Activated CD8-positive, alpha-beta memory T cell treated with anti-CD3 and anti-CD28 coated beads, Interleukin-2, amount 10 ng/mL, durations not matched to agents 7 days and 5 days (primary cell): ENCODE results near the gene RAB1A. TPM values are rescaled to one million over a fixed set of nuclear protein-coding genes. Genes with fewer than 3 reads are reported as not detected.
A peak's percentile ranks its signal among the peaks of the same experiment; 100 is the strongest.
"Not testable (repeated sequence)": the region's sequence is repeated elsewhere in the genome, so short reads cannot be mapped to it uniquely, and the experiment has no call there.

ENCODE experiments used
- ATAC-seq: fragments of 150-1000 bp; cut with Tn5 transposase; one replicate; pipeline ENCODE4 v1.10.0; 2021; ENCODE audit warnings: moderate library complexity
- CTCF ChIA-PET: fragments of 350-600 bp; sonication (Branson Sonifier 250); formaldehyde crosslinking; loops from one replicate; lab custom pipeline; 2021; ENCODE audit warnings: antibody characterized with exemption; lab: Charles Lee
- DNase-seq: peaks from one replicate; pipeline ENCODE4 v3.0.0-alpha.2; 2020
- H3K27ac Mint-ChIP-seq: one replicate; pipeline ENCODE4 v1.8.0; 2021; ENCODE audit warnings: mild to moderate bottlenecking, mixed read lengths
- H3K27me3 Mint-ChIP-seq: one replicate; pipeline ENCODE4 v1.8.0; 2021; ENCODE audit warnings: mixed read lengths
- H3K36me3 Mint-ChIP-seq: one replicate; pipeline ENCODE4 v1.8.0; 2021; ENCODE audit warnings: mild to moderate bottlenecking, mixed read lengths
- H3K4me1 Mint-ChIP-seq: one replicate; pipeline ENCODE4 v1.8.0; 2021; ENCODE audit warnings: mixed read lengths
- H3K4me3 Mint-ChIP-seq: one replicate; pipeline ENCODE4 v1.8.0; 2021; ENCODE audit warnings: mild to moderate bottlenecking, moderate library complexity, mixed read lengths
- H3K9me3 Mint-ChIP-seq: one replicate; pipeline ENCODE4 v1.8.0; 2022; ENCODE audit warnings: low read depth, mixed read lengths
- total RNA-seq, 2 experiments: library from RNA; stranded (reverse); gene quantifications; one replicate each; pipeline ENCODE4 v1.2.3, GENCODE V29; 2021

The RAB1A gene
- total RNA-seq, 2 experiments from 2014 or later = 58.4 to 78.3 TPM

DNA sequence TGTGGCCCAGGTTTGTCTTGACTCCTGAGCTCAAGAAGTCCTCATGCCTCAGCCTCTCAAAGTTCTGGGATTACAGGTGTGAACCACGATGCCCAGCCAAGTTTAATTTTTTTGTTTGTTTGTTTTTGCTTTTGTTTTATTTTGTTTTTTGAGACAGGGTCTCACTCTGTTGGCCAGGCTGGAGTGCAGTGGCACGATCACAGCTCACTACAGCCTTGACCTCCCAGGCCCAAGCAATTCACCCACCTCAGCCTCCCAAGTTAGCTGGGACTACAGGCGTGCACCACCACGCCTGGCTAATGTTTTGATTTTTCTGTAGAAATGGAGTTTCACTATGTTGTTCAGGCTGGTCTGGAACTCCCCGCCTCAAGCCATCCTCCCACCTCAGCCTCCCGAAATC is 29.4 kb upstream of the RAB1A start:
- H3K27ac Mint-ChIP-seq = no peak overlapping the region
- CTCF ChIA-PET = interaction anchor here (0.9 to 1.9 kb wide), 4 partner anchors 10 to 82 kb away, joined by 3 to 9 read pairs (median 6); no protein-coding TSS in a partner anchor

DNA sequence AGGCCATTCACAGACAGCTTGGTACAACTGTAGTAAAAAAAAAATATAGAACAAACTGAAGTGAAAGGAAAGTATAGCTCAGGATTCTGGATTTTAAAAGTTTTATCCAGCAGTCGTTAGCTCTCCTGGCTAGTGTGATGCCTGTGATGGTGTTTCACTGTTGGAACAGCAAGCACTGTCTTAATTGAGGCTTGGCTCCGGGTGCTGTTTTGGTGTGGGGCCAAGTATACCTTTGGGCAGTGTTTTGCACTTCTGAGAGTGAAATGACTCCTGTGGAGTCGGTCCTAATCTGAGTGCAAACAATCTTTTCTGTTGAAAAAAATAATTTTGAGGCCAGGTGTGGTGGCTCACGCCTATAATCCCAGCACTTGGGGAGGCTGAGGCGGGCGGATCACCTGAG is 28.7 kb upstream of the RAB1A start:
- no peaks in the 10 kb centered on the region for H3K36me3 Mint-ChIP-seq
- CTCF ChIA-PET = interaction anchor here (0.7 to 1.4 kb wide), 6 partner anchors 10 to 1629 kb away, joined by 3 to 9 read pairs (median 4); no protein-coding TSS in a partner anchor
- H3K27ac Mint-ChIP-seq = no peak overlapping the region
- no peaks in the 10 kb centered on the region for H3K9me3 Mint-ChIP-seq
- no peak for ATAC-seq
- H3K4me3 Mint-ChIP-seq = no peak overlapping the region
- peaks cover 2% of the 10 kb centered on the region for H3K27me3 Mint-ChIP-seq
- H3K4me1 Mint-ChIP-seq = peaks cover 20% of the 10 kb centered on the region
- no peak for DNase-seq

More for the DNA sequence above, 29.4 kb upstream of the RAB1A start:
- DNase-seq = no peak
- ATAC-seq = no peak
- Mint-ChIP-seq H3K36me3 (no peaks in the 10 kb centered on the region), H3K4me1 (peaks cover 20% of the 10 kb centered on the region), H3K4me3 (no peak overlapping the region), H3K27me3 (peaks cover 2% of the 10 kb centered on the region), H3K9me3 (no peaks in the 10 kb centered on the region)

DNA sequence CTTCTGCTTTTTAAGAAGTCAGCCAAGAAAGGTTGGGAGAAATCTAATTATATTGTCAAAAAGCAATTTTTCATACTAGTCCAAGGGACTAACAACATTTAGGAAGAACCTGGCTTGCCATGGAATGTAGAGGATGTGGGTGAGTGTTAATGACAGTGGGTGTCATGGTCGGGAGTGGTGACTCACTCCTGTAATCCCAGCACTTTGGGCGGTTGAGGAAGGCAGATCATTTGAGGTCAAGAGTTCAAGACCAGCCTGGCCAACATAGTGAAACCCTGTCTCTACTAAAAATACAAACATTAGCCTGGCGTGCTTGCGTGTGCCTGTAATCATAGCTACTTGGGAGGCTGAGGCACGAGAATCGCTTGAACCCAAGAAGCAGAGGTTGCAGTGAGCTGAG is 27.9 kb upstream of the RAB1A start:
- not testable (repeated sequence) for H3K4me3 Mint-ChIP-seq, ATAC-seq, H3K36me3 Mint-ChIP-seq, H3K27ac Mint-ChIP-seq, DNase-seq, H3K27me3 Mint-ChIP-seq, H3K9me3 Mint-ChIP-seq
- CTCF ChIA-PET = interaction anchor here (0.7 to 1.4 kb wide), 4 partner anchors 11 to 1628 kb away, joined by 3 to 6 read pairs (median 4); no protein-coding TSS in a partner anchor
- H3K4me1 Mint-ChIP-seq = peaks cover 16% of the 10 kb centered on the region

DNA sequence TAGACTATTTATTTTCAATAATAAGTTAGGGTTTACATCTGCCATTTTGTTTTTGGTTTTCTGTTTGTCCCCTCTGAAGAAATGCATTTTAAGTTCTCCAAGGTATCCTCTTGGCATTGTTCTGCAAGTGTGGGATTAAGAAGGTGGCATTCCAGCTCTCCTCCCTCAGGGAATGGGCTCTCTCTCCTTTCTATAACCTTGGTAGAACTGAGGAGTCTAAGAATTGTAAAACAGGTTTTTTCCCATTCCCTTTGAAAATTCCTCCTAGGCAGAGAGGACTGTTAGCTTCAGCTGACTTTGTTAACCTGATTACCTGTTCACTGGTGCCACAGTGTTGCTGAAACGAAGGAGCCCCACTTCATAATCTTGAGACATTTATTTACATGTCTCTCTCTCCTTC is 26.1 kb upstream of the RAB1A start:
- ATAC-seq (no peak), DNase-seq (no peak)
- CTCF ChIA-PET = interaction anchor here (0.9 to 1.3 kb wide), 3 partner anchors 21 to 91 kb away, joined by 3 to 5 read pairs (median 3); partner anchors contain the start of gene RAB1A
- Mint-ChIP-seq H3K4me1 (peaks cover 16% of the 10 kb centered on the region), H3K27ac (no peak overlapping the region), H3K36me3 (no peaks in the 10 kb centered on the region), H3K9me3 (no peaks in the 10 kb centered on the region), H3K27me3 (peaks cover 2% of the 10 kb centered on the region), H3K4me3 (no peak overlapping the region)

DNA sequence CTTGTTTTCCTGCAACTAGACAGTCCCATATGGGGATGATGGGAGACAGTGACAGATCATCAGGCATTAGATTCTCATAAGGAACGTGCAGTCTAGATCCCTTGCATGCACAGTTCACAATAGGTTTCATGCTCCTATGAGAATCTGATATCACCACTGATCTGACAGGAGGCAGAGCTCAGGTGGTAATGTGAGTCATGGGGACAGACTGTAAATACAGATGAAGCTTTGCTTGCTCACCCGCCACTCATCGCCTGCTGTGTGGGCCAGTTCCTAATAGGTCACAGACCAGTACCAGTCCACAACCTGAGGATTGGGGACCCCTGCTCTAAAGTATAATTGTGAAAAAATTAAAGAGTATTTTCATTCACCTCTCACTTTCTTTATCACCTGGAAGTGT is 23.6 kb upstream of the RAB1A start:
- no peaks in the 10 kb centered on the region for H3K36me3 Mint-ChIP-seq
- H3K27me3 Mint-ChIP-seq = peaks cover 3% of the 10 kb centered on the region
- no peak for ATAC-seq
- DNase-seq = no peak
- CTCF ChIA-PET = interaction anchor here (0.9 to 1.5 kb wide), 2 partner anchors 9 to 24 kb away, joined by 3 read pairs; partner anchors contain the start of gene RAB1A
- no peak overlapping the region for H3K27ac Mint-ChIP-seq
- no peak overlapping the region for H3K4me3 Mint-ChIP-seq
- H3K4me1 Mint-ChIP-seq = peaks cover 2% of the 10 kb centered on the region
- no peaks in the 10 kb centered on the region for H3K9me3 Mint-ChIP-seq

DNA sequence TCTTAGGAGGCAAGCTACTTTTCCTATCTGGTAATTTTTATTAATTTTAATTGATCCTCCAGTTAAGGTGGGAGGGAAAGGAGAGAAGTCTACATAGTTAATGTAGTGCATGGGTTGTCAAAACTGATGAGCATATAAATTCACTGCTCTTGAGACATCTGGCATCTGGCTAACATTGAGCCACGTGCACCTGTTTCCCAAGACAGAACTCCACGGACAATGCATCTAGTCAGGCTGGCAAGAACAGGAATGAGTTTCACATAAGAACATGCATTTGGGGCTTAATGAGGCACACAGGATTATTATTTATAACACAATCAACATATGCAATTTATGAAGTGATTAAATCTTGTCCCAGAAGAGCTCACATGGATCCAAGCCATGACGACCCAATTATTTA is 16.2 kb upstream of the RAB1A start:
- CTCF ChIA-PET = no interaction called here
- Mint-ChIP-seq H3K4me1 (peaks cover 5% of the 10 kb centered on the region), H3K9me3 (no peaks in the 10 kb centered on the region), H3K36me3 (no peaks in the 10 kb centered on the region), H3K27ac (no peak overlapping the region), H3K27me3 (peaks cover 26% of the 10 kb centered on the region), H3K4me3 (no peak overlapping the region)
- DNase-seq (no peak), ATAC-seq (no peak)

DNA sequence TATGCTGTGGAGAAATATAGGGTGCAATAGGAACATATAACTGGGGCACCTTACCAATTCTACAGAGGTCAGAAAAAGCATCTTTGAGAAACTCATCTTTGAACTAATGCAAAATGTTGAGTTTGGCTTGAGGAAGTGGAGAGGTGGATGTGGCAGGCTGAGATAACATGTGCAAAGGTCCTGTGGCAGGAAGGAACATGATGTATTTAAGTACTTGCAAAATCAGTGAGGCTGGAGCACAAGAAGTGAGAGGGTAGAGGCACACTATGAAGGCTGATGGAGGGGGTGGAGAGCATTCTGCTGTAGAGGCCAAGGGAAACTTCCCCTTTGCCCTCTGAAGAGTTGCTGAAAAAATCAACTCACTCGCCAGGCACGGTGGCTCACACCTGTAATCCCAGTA is 14.7 kb upstream of the RAB1A start:
- Mint-ChIP-seq H3K27ac (no peak overlapping the region), H3K9me3 (no peaks in the 10 kb centered on the region), H3K4me3 (no peak overlapping the region), H3K27me3 (peaks cover 32% of the 10 kb centered on the region), H3K36me3 (no peaks in the 10 kb centered on the region), H3K4me1 (peaks cover 5% of the 10 kb centered on the region)
- CTCF ChIA-PET = no interaction called here
- ATAC-seq = no peak
- DNase-seq = no peak

DNA sequence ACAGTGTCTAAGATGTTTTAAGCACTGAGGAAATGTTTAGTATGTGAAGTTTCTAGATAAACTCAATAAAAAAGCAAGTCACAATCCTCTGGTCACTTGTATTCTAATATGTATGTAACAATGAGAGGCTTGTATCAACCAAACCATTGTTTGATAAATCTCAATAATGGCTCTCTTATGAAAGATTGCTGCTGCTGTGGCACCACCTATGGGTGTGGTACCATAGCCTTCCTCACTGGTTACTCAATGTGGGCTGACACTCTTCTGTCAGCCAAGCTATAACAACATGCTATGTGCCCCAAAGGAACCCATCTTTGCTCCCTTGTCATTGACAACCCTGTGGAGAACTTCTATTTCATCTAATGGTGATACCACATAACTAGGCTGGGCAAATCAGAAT is 12.6 kb upstream of the RAB1A start:
- H3K9me3 Mint-ChIP-seq = no peaks in the 10 kb centered on the region
- CTCF ChIA-PET = interaction anchor here (1.0 to 1.3 kb wide), 3 partner anchors 27 to 58 kb away, joined by 3 to 5 read pairs (median 3); no protein-coding TSS in a partner anchor
- H3K27ac Mint-ChIP-seq = no peak overlapping the region
- peaks cover 34% of the 10 kb centered on the region for H3K27me3 Mint-ChIP-seq
- peak; percentile 53 for ATAC-seq
- H3K36me3 Mint-ChIP-seq = no peaks in the 10 kb centered on the region
- peaks cover 5% of the 10 kb centered on the region for H3K4me1 Mint-ChIP-seq
- H3K4me3 Mint-ChIP-seq = no peak overlapping the region
- no peak for DNase-seq

DNA sequence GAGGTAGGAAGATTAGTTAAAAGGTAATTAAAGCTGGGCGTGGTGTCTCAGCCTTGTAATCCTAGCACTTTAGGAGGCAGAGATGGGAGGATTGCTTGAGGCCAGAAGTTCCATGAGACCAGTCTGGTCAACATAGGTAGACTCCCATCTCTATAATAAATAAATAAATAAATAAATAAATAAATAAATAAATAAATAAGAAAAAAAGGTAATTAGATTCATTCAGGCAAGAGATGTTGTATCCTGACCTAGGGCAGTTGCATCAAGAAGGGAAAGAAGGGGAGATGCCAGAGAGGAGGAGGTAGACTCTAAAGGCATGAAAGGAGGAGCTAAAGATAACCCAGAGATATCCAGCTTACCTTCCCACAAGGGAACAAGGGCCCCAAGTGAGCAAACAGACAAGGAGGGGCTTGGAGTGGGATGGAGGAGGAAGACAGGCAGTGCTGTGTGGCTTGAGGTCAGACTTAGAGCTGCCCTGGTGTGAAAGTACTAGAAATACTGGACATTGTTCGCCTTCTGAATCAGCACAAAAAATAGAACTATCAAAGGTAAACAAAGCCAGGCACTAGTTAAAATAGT is 7.4 kb upstream of the RAB1A start:
- DNase-seq = no peak
- ATAC-seq = no peak
- peaks cover 1% of the 10 kb centered on the region for H3K4me1 Mint-ChIP-seq
- no peak overlapping the region for H3K4me3 Mint-ChIP-seq
- CTCF ChIA-PET = interaction anchor here (1.1 to 1.5 kb wide), 2 partner anchors 11 to 17 kb away, joined by 3 read pairs; no protein-coding TSS in a partner anchor
- peaks cover 15% of the 10 kb centered on the region for H3K27me3 Mint-ChIP-seq
- H3K9me3 Mint-ChIP-seq = no peaks in the 10 kb centered on the region
- no peak overlapping the region for H3K27ac Mint-ChIP-seq
- no peaks in the 10 kb centered on the region for H3K36me3 Mint-ChIP-seq

DNA sequence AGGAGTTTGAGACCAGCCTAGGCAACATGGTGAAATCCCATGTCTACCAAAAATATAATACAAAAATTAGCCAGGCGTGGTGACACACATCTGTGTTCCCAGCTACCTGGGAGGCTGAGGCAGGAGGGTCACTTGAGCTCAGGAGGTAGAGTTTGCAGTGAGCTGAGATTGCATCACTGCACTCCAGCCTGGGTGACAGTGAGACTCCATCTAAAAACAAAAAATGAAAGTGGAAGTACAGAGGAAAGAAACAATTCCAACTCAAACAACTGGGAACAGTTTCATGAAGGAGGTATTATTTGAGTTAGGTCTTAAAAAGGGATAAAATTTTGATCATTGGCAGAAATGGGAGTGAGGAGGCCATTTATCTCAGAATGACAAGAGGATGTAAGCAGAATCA is 6.3 kb upstream of the RAB1A start:
- no peaks in the 10 kb centered on the region for H3K9me3 Mint-ChIP-seq
- CTCF ChIA-PET = no interaction called here

DNA sequence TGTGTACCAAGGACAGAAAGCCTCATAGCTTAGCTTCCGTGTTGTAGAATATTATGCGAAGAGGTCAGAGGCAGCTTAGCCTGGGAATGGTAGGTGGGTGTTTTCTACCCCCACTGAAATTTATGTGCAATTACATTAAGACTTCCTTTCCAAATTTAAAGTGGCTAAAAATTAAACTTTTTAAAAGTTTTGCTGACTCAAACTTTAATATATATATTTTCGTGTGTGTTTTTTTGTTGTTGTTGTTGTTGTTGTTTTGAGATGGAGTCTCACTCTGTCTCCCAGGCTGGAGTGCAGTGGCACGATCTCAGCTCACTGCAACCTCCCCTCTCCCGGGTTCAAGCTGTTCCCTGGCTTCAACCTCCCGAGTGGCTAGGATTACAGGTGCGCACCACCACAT is 4.3 kb upstream of the RAB1A start:
- ATAC-seq = no peak
- H3K36me3 Mint-ChIP-seq = no peaks in the 10 kb centered on the region

More for the DNA sequence above, 6.3 kb upstream of the RAB1A start:
- DNase-seq (no peak), ATAC-seq (no peak)
- peaks cover 11% of the 10 kb centered on the region for H3K27me3 Mint-ChIP-seq
- no peak overlapping the region for H3K27ac Mint-ChIP-seq
- no peak overlapping the region for H3K4me3 Mint-ChIP-seq
- no peaks in the 10 kb centered on the region for H3K36me3 Mint-ChIP-seq
- peaks cover 3% of the 10 kb centered on the region for H3K4me1 Mint-ChIP-seq

DNA sequence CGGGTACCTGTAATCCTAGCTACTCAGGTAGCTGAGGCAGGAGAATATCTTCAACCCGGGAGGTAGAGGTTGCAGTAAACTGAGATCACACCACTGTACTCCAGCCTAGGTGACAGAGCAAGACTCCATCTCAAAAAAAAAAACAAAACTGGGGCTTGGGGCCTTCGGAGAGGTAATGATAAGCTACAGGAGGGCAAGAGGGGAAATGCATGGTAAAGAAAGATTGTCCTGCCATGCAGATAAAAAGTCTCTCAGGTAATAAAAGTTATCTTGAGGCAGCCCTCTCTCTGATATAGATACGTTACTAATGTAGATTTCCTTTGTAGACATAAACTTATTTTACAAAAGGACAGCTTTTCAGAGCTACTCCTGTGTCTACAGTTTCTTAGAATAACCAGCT is 3.7 kb upstream of the RAB1A start:
- Mint-ChIP-seq H3K4me1 (peaks cover 13% of the 10 kb centered on the region), H3K27ac (no peak overlapping the region), H3K36me3 (no peaks in the 10 kb centered on the region), H3K9me3 (no peaks in the 10 kb centered on the region), H3K27me3 (no peaks in the 10 kb centered on the region), H3K4me3 (no peak overlapping the region)
- DNase-seq (no peak), ATAC-seq (no peak)
- CTCF ChIA-PET = interaction anchor here (1.0 to 1.9 kb wide), 7 partner anchors 8 to 91 kb away, joined by 3 to 9 read pairs (median 3); no protein-coding TSS in a partner anchor

More for the DNA sequence above, 4.3 kb upstream of the RAB1A start:
- Mint-ChIP-seq H3K27ac (no peak overlapping the region), H3K4me1 (peaks cover 9% of the 10 kb centered on the region), H3K4me3 (no peak overlapping the region), H3K27me3 (peaks cover 4% of the 10 kb centered on the region), H3K9me3 (no peaks in the 10 kb centered on the region)
- CTCF ChIA-PET = interaction anchor here (0.8 to 1.9 kb wide), 7 partner anchors 8 to 439 kb away, joined by 3 to 9 read pairs (median 3); no protein-coding TSS in a partner anchor
- DNase-seq = no peak

DNA sequence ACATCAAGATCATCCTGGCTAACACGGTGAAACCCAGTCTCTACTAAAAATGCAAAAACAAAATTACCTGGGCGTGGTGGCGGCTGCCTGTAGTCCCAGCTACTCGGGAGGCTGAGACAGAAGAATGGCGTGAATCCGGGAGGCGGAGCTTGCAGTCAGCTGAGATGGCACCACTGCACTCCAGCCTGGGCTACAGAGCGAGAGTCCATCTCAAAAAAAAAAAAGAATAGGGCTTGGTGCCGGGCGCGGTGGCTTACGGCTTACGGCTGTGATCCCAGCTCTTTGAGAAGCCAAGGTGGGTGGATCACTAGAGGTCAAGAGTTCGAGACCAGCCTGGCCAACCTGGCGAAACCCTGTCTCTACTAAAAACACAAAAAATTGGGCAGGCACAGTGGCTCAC is 3.0 kb upstream of the RAB1A start:
- CTCF ChIA-PET = interaction anchor here (1.0 to 1.1 kb wide), 2 partner anchors 54 to 92 kb away, joined by 3 to 4 read pairs; no protein-coding TSS in a partner anchor
- H3K4me3 Mint-ChIP-seq, H3K27me3 Mint-ChIP-seq, H3K27ac Mint-ChIP-seq, DNase-seq, H3K36me3 Mint-ChIP-seq, H3K9me3 Mint-ChIP-seq, ATAC-seq: not testable (repeated sequence)
- peaks cover 18% of the 10 kb centered on the region for H3K4me1 Mint-ChIP-seq
